GM12878 (cell line): ENCODE measurements around the gene DNAJC4. TPM values are rescaled to one million over a fixed set of nuclear protein-coding genes. Genes with fewer than 3 reads are reported as not detected.
A peak's percentile ranks its signal among the peaks of the same experiment; 100 is the strongest.

Experiments
- BACH1 ChIP-seq: fragments of 450-650 bp; IDR thresholded peaks from 2 replicates; pipeline ENCODE4 v1.6.1; 2017; ENCODE audit warnings: mild to moderate bottlenecking, borderline replicate concordance
- CBX3 ChIP-seq: fragments of 200-600 bp; sonication (generic); IDR thresholded peaks from 2 replicates; pipeline ENCODE4 v1.6.1; 2016; ENCODE audit warnings: low read depth, borderline replicate concordance
- CHD1 ChIP-seq: IDR thresholded peaks from 2 replicates; pipeline ENCODE4 v1.6.1; 2012; ENCODE audit warnings: low read depth, low read length, improper control_type of control experiment
- CHD4 ChIP-seq: fragments of 200-600 bp; sonication (generic); IDR thresholded peaks from 2 replicates; pipeline ENCODE4 v1.6.1; 2016; ENCODE audit warnings: mild to moderate bottlenecking
- ESRRA ChIP-seq: IDR thresholded peaks from 2 replicates; pipeline ENCODE4 v1.6.1; 2012; ENCODE audit warnings: mild to moderate bottlenecking, low read length, improper control_type of control experiment
- FOS ChIP-seq: IDR thresholded peaks from 3 replicates; pipeline ENCODE4 v1.6.1; 2011; ENCODE audit warnings: borderline replicate concordance; ENCODE audit not compliant: insufficient read length; ENCODE audit errors: extremely low read depth
- GATAD2B ChIP-seq: fragments of 450-650 bp; conservative IDR thresholded peaks from 2 replicates; pipeline ENCODE4 v1.6.1; 2017; ENCODE audit warnings: low read depth, mild to moderate bottlenecking, moderate library complexity
- KDM1A ChIP-seq: fragments of 200-600 bp; sonication (generic); IDR thresholded peaks from 2 replicates; pipeline ENCODE4 v1.6.1; 2016; ENCODE audit warnings: borderline replicate concordance
- LARP7 ChIP-seq: fragments of 450-650 bp; IDR thresholded peaks from 2 replicates; pipeline ENCODE4 v1.6.1; 2017; ENCODE audit warnings: mild to moderate bottlenecking
- MEF2B ChIP-seq: fragments of 450-650 bp; IDR thresholded peaks from 2 replicates; pipeline ENCODE4 v1.6.1; 2018; ENCODE audit warnings: mild to moderate bottlenecking, moderate library complexity; ENCODE audit not compliant: partially characterized antibody, poor library complexity, severe bottlenecking
- NR2F1 ChIP-seq: fragments of 450-650 bp; conservative IDR thresholded peaks from 2 replicates; pipeline ENCODE4 v1.6.1; 2017; ENCODE audit warnings: mild to moderate bottlenecking
- POLR2AphosphoS2 ChIP-seq: IDR thresholded peaks from 2 replicates; pipeline ENCODE4 v1.6.1; 2011; ENCODE audit warnings: low read depth, mild to moderate bottlenecking, low read length, improper control_type of control experiment, moderate library complexity
- POLR2AphosphoS5 ChIP-seq: IDR thresholded peaks from 2 replicates; pipeline ENCODE4 v1.6.1; 2011; ENCODE audit warnings: mild to moderate bottlenecking, low read length, inconsistent platforms
- PRDM15 ChIP-seq: fragments of 450-650 bp; formaldehyde crosslinking; IDR thresholded peaks from 2 replicates; pipeline ENCODE4 v1.4.0; 2020; ENCODE audit warnings: mild to moderate bottlenecking, moderate library complexity
- RB1 ChIP-seq: fragments of 450-650 bp; formaldehyde crosslinking; IDR thresholded peaks from 2 replicates; pipeline ENCODE4 v1.6.1; 2017; ENCODE audit warnings: mild to moderate bottlenecking, borderline replicate concordance
- SMARCA5 ChIP-seq: fragments of 450-650 bp; IDR thresholded peaks from 2 replicates; pipeline ENCODE4 v1.6.1; 2017; ENCODE audit warnings: mild to moderate bottlenecking
- STAT1 ChIP-seq: fragments of 450-650 bp; conservative IDR thresholded peaks from 2 replicates; pipeline ENCODE4 v1.6.1; 2014; ENCODE audit warnings: antibody characterized with exemption, mild to moderate bottlenecking
- YY1 ChIP-seq: IDR thresholded peaks from 2 replicates; pipeline ENCODE4 v1.6.1; 2011; ENCODE audit warnings: low read depth, mild to moderate bottlenecking, low read length
- ZNF384 ChIP-seq: IDR thresholded peaks from 2 replicates; pipeline ENCODE4 v1.6.1; 2012; ENCODE audit warnings: low read depth, mild to moderate bottlenecking, low read length, improper control_type of control experiment, borderline replicate concordance
- ZNF622 ChIP-seq: fragments of 450-650 bp; IDR thresholded peaks from 2 replicates; pipeline ENCODE4 v1.6.1; 2017; ENCODE audit warnings: mild to moderate bottlenecking, inconsistent platforms
- polyA plus RNA-seq, 11 experiments: library from polyadenylated mRNA; depleted of rRNA in 4 of 11; unstranded in 6 of 11; stranded (reverse) in 5 of 11; fragments of >200 nt; fragmentation: Nextera tagmentation in 4 of 11; fragmentation: Illumina TruSeq in 1 of 11; extraction: Ambion mirVana in 4 of 11; extraction: Trizol in 1 of 11; gene quantifications; 1 replicate in 1 of 11; 2 replicates in 10 of 11; pipeline versions ENCODE4 v1.2.1 to v1.2.3, GENCODE V29; 2011 to 2016; ENCODE audit warnings: inconsistent platforms in 2 of 11, missing spikeins in 2 of 11, low read depth in 1 of 11
- total RNA-seq, 4 experiments: library from RNA; depleted of rRNA in 3 of 4; stranded (reverse); fragments of >200 nt in 3 of 4; fragmentation: Illumina TruSeq in 1 of 4; extraction: Trizol in 1 of 4; gene quantifications; 2 replicates each; pipeline versions ENCODE4 v1.2.1 to v1.2.3, GENCODE V29; 2013 to 2021
- TF ChIP-seq, protein P1 (sequence below): fragments of 450-650 bp; conservative IDR thresholded peaks from 2 replicates; pipeline ENCODE4 v1.6.1; 2017; ENCODE audit warnings: mild to moderate bottlenecking, moderate library complexity
- TF ChIP-seq, protein P2 (sequence below): IDR thresholded peaks from 2 replicates; pipeline ENCODE4 v1.6.1; 2011; ENCODE audit warnings: mild to moderate bottlenecking, low read depth, low read length, moderate library complexity; ENCODE audit not compliant: insufficient replicate concordance
- TF ChIP-seq, protein P3 (sequence below): IDR thresholded peaks from 2 replicates; pipeline ENCODE4 v1.6.1; 2012; ENCODE audit warnings: low read length, inconsistent platforms

The DNAJC4 gene
- total and polyA plus RNA-seq, 10 of the 15 experiments (the other 5 are each of a cell fraction or from before 2014, with no cell fraction given), result 3.7 to 64.9 (median 30.1) TPM

DNA sequence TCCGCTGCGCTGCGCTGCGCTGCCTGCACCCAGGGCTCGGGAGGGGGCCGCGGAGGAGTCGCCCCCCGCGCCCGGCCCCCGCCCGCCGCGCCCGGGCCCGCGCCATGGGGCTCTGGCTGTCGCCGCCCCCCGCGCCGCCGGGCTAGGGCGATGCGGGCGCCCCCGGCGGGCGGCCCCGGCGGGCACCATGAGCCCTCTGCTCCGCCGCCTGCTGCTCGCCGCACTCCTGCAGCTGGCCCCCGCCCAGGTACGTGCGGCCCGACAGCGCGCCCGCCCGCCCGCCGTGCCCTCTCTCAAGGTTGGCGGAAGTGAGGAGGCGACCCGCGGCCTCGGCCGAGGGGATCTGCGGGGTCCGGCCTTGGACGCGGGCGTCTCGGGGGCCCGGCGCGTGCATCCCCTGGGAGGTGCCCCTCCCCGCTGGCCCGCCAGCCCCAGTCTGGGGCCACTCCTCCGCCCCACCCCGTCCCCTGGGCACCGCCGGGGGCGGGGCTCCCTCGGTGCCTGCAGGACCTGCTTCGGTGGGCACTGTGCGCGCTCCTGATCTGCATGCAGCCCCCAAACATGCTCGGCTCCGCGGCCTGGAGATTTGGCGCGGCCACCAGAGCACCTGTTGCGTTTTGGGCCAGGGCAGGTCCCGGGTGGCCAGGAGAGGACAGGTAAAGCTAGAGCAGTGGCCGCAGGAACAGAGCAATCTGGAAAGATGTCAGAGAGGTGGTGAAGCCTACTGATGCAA lies 4.5 kb downstream of the DNAJC4 start (continued):
- TF ChIP-seq PRDM15 (CRISPR knock-in tag) (no peak), GATAD2B (peak; percentile 62; the same call in 1 of the 2 replicates), YY1 (no peak), SMARCA5 (0 out of 2 replicates have a peak, but pooled peaks have one; percentile 59), STAT1 (no peak), CBX3 (no peak), POLR2AphosphoS5 (no peak), MEF2B (peak; percentile 73), KDM1A (no peak), LARP7 (peak; percentile 58; the same call in 1 of the 2 replicates), ESRRA (no peak), POLR2AphosphoS2 (0 out of 2 replicates have a peak, but pooled peaks have one; percentile 12), FOS (no peak), RB1 (0 out of 2 replicates have a peak, but pooled peaks have one; percentile 54), ZNF622 (no peak), BACH1 (0 out of 2 replicates have a peak, but pooled peaks have one; percentile 55), NR2F1 (peak; percentile 47), CHD1 (no peak), CHD4 (no peak), ZNF384 (no peak)
- TF ChIP-seq, protein P1, sequence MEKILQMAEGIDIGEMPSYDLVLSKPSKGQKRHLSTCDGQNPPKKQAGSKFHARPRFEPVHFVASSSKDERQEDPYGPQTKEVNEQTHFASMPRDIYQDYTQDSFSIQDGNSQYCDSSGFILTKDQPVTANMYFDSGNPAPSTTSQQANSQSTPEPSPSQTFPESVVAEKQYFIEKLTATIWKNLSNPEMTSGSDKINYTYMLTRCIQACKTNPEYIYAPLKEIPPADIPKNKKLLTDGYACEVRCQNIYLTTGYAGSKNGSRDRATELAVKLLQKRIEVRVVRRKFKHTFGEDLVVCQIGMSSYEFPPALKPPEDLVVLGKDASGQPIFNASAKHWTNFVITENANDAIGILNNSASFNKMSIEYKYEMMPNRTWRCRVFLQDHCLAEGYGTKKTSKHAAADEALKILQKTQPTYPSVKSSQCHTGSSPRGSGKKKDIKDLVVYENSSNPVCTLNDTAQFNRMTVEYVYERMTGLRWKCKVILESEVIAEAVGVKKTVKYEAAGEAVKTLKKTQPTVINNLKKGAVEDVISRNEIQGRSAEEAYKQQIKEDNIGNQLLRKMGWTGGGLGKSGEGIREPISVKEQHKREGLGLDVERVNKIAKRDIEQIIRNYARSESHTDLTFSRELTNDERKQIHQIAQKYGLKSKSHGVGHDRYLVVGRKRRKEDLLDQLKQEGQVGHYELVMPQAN, result peak; percentile 78
- TF ChIP-seq, protein P2, sequence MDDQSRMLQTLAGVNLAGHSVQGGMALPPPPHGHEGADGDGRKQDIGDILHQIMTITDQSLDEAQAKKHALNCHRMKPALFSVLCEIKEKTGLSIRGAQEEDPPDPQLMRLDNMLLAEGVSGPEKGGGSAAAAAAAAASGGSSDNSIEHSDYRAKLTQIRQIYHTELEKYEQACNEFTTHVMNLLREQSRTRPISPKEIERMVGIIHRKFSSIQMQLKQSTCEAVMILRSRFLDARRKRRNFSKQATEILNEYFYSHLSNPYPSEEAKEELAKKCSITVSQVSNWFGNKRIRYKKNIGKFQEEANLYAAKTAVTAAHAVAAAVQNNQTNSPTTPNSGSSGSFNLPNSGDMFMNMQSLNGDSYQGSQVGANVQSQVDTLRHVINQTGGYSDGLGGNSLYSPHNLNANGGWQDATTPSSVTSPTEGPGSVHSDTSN, result no peak
- TF ChIP-seq, protein P3, sequence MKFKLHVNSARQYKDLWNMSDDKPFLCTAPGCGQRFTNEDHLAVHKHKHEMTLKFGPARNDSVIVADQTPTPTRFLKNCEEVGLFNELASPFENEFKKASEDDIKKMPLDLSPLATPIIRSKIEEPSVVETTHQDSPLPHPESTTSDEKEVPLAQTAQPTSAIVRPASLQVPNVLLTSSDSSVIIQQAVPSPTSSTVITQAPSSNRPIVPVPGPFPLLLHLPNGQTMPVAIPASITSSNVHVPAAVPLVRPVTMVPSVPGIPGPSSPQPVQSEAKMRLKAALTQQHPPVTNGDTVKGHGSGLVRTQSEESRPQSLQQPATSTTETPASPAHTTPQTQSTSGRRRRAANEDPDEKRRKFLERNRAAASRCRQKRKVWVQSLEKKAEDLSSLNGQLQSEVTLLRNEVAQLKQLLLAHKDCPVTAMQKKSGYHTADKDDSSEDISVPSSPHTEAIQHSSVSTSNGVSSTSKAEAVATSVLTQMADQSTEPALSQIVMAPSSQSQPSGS, result no peak
